SH-SY5Y (cell line): ENCODE measurements around the gene SMOC1.

ENCODE experiments used
- GATA2 ChIP-seq: IDR thresholded peaks from 2 replicates; pipeline ENCODE4 v1.6.1; 2011; ENCODE audit warnings: mild to moderate bottlenecking, low read depth, low read length
- GATA3 ChIP-seq: IDR thresholded peaks from 2 replicates; pipeline ENCODE4 v1.6.1; 2011; ENCODE audit warnings: low read depth, mild to moderate bottlenecking, low read length, moderate library complexity

Gene SMOC1

GRCh38 chr14:70005281-70005805 is 126.1 kb downstream of the SMOC1 start:
- TF ChIP-seq GATA3 (no peak), GATA2 (no peak)

DNA sequence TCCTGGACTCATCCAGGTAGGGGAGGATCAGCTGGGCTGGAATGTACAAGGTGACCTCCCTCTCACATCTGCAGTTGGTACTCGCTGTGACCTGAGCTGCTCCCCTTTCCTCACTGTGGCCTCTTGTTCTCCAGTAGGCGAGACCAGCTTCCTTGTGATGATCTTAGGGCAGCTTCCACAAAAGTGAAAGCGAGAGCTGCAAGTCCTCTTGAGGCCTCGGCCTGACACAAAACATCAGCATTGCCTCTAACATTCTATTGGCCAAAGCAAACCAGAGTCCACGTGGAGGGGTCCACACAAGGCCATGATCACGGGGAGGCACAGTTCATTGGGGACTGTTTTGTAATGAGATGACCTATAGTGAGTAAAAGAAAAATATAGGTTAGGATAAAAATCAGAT is 127.5 kb downstream of the SMOC1 start:
- TF ChIP-seq GATA3 = no peak
- no peak for TF ChIP-seq GATA2

- TF ChIP-seq GATA3 = no peak
- TF ChIP-seq GATA2 = no peak
Measured at GRCh38 chr14:70008284-70009262, 129.4 kb downstream of the SMOC1 start.

DNA sequence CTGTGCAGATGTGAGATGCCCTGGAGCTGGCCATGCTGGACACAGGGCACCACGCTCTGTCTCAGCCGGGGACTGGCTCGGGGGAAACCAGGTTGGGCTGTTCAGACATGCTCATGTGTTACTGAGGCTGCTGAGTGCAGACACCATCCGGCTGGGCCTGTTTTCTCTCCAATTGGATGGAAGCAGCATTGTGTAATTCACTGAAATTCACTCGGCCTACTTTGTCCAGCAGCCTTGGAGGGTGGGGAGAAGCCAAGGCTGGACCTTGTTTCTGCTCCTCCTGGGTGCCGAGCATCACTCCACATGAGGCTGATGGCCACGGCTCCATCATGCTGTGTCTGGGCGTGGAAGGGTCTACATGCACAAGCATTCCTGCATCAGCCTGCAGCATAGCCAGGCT is 130.7 kb downstream of the SMOC1 start:
- no peak for TF ChIP-seq GATA3

DNA sequence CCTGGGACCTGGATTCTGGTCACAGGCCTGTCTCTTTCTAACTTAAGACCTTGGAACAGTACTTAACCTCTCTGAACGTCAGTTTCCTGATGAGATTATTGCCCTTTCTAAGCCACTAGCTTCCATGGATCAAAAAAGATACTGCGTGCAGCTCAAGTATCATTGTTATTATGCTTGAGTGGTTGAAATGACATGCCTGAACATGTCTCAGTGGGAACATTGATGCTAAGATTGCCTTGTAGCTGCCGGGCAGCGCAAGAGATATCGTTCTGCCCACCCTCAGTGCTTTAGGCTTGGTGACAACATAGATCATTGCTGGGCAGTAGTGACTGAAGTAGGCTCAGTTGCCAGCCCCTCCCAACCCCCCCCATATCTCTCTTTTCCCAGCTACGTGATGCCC is 131.9 kb downstream of the SMOC1 start:
- TF ChIP-seq GATA2 (no peak), GATA3 (no peak)

DNA sequence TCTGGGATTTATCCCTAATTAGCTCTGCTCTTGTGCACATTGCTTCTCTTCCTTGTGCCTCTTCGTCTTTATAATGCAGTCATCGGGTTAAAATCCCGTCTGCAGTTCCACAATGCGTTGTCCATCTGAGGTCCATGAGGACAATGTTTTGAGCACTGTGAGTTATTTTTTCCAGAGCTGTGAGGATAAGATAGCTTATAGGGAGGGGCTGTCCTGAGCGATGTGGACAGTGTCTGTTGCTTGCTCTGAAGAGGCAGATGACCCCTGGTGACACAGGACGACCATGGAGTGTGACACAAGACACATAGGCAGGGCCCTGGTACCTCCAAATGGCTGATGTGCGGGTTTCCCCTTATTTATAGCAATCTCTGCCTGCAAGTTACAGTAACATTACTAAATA is 132.5 kb downstream of the SMOC1 start:
- TF ChIP-seq GATA3 = no peak
- no peak for TF ChIP-seq GATA2

- TF ChIP-seq GATA2 (no peak), GATA3 (no peak)
Measured at GRCh38 chr14:70013271-70013873, 134.2 kb downstream of the SMOC1 start.

- TF ChIP-seq GATA2 (no peak), GATA3 (no peak)
Measured at GRCh38 chr14:70014406-70015095, 135.3 kb downstream of the SMOC1 start.

GRCh38 chr14:70018230-70018629 is 139.0 kb downstream of the SMOC1 start:
- no peak for TF ChIP-seq GATA3
- TF ChIP-seq GATA2 = no peak

GRCh38 chr14:70018713-70019211 is 139.5 kb downstream of the SMOC1 start:
- no peak for TF ChIP-seq GATA2
- TF ChIP-seq GATA3 = no peak

GRCh38 chr14:70019695-70020094 is 140.5 kb downstream of the SMOC1 start:
- no peak for TF ChIP-seq GATA2

GRCh38 chr14:70020352-70021170 is 141.3 kb downstream of the SMOC1 start:
- TF ChIP-seq GATA3 = no peak
- no peak for TF ChIP-seq GATA2

- TF ChIP-seq GATA3 (no peak), GATA2 (no peak)
Measured at GRCh38 chr14:70021548-70022220, 142.5 kb downstream of the SMOC1 start.
